ENCODE measurements around the gene NSUN4. TPM values are rescaled to one million over a fixed set of nuclear protein-coding genes. Genes with fewer than 3 reads are reported as not detected.

Gene NSUN4
- total RNA-seq, 1 donor from 2014 or later: 16.9 TPM

GRCh38 chr1:46306159-46306530 is 34.5 kb upstream of the NSUN4 start:
- H3K36me3 Mint-ChIP-seq (ENCODE audit: low read depth, unreplicated experiment): peaks cover 3% of the 10 kb centered on the region
- peaks cover 47% of the 10 kb centered on the region for H4K20me1 ChIP-seq (ENCODE audit: insufficient read depth, low read length)

GRCh38 chr1:46309401-46310159 is 31.0 kb upstream of the NSUN4 start:
- Histone ChIP-seq H3K27ac (ENCODE audit: low read depth, low read length) (no peak overlapping the region), H3K27me3 (ENCODE audit: insufficient read depth, low read length) (no peaks in the 10 kb centered on the region), H3K9ac (ENCODE audit: low read length) (no peak overlapping the region), H3K4me2 (ENCODE audit: low read length) (no peak overlapping the region), H3K79me2 (ENCODE audit: insufficient read depth, low read length) (peaks cover 59% of the 10 kb centered on the region), H3K9me3 (ENCODE audit: insufficient read depth, low read depth, low read length) (no peaks in the 10 kb centered on the region), H3K4me1 (ENCODE audit: insufficient read depth, low read length) (peaks cover 11% of the 10 kb centered on the region), H4K20me1 (ENCODE audit: insufficient read depth, low read length) (peaks cover 43% of the 10 kb centered on the region), H2AFZ (ENCODE audit: low read depth, low read length) (no peak overlapping the region), H3K36me3 (ENCODE audit: insufficient read depth, low read length) (peaks cover 33% of the 10 kb centered on the region), H3K4me3 (ENCODE audit: insufficient read depth, low read depth, low read length) (no peak overlapping the region)
- Mint-ChIP-seq H3K27ac (ENCODE audit: unreplicated experiment) (no peak overlapping the region), H3K4me3 (ENCODE audit: unreplicated experiment) (peak overlapping the region; percentile 15), H3K4me1 (ENCODE audit: low read depth, unreplicated experiment) (peaks cover 25% of the 10 kb centered on the region), H3K27me3 (ENCODE audit: low read depth, unreplicated experiment) (no peaks in the 10 kb centered on the region), H3K9me3 (ENCODE audit: unreplicated experiment) (no peaks in the 10 kb centered on the region), H3K36me3 (ENCODE audit: low read depth, unreplicated experiment) (peaks cover 3% of the 10 kb centered on the region)
- DNase-seq (ENCODE audit: low read depth) (no peak), FAIRE-seq (no peak)
- TF ChIP-seq CTCF (IDR thresholded peaks at IDR 0.05; ENCODE audit: insufficient read depth, low read depth, low read length) (no peak), EZH2 (IDR thresholded peaks at IDR 0.05; ENCODE audit: insufficient read depth, low read length) (no peak)

More at GRCh38 chr1:46306159-46306530, 34.5 kb upstream of the NSUN4 start:
- Mint-ChIP-seq H3K27ac (ENCODE audit: unreplicated experiment) (peak overlapping the region; percentile 26), H3K9me3 (ENCODE audit: unreplicated experiment) (no peaks in the 10 kb centered on the region), H3K4me3 (ENCODE audit: unreplicated experiment) (peak overlapping the region; percentile 67), H3K4me1 (ENCODE audit: low read depth, unreplicated experiment) (peaks cover 27% of the 10 kb centered on the region), H3K27me3 (ENCODE audit: low read depth, unreplicated experiment) (no peaks in the 10 kb centered on the region)
- FAIRE-seq: no peak
- H3K4me2 ChIP-seq (ENCODE audit: low read length): peak overlapping the region; percentile 21
- no peaks in the 10 kb centered on the region for H3K27me3 ChIP-seq (ENCODE audit: insufficient read depth, low read length)
- no peak for DNase-seq (ENCODE audit: low read depth)
- TF ChIP-seq EZH2 (IDR thresholded peaks at IDR 0.05; ENCODE audit: insufficient read depth, low read length) (no peak), CTCF (IDR thresholded peaks at IDR 0.05; ENCODE audit: insufficient read depth, low read depth, low read length) (no peak)
- no peak overlapping the region for H3K9ac ChIP-seq (ENCODE audit: low read length)
- peaks cover 90% of the 10 kb centered on the region for H3K79me2 ChIP-seq (ENCODE audit: insufficient read depth, low read length)
- H3K4me3 ChIP-seq (ENCODE audit: insufficient read depth, low read depth, low read length): no peak overlapping the region
- no peaks in the 10 kb centered on the region for H3K9me3 ChIP-seq (ENCODE audit: insufficient read depth, low read depth, low read length)
- H3K27ac ChIP-seq (ENCODE audit: low read depth, low read length): no peak overlapping the region
- H3K4me1 ChIP-seq (ENCODE audit: insufficient read depth, low read length): peaks cover 17% of the 10 kb centered on the region
- H2AFZ ChIP-seq (ENCODE audit: low read depth, low read length): no peak overlapping the region
- H3K36me3 ChIP-seq (ENCODE audit: insufficient read depth, low read length): peaks cover 13% of the 10 kb centered on the region

GRCh38 chr1:46310321-46310720 is 30.3 kb upstream of the NSUN4 start:
- FAIRE-seq (no peak), DNase-seq (ENCODE audit: low read depth) (no peak)
- Histone ChIP-seq H3K9me3 (ENCODE audit: insufficient read depth, low read depth, low read length) (no peaks in the 10 kb centered on the region), H3K4me3 (ENCODE audit: insufficient read depth, low read depth, low read length) (no peak overlapping the region), H3K27ac (ENCODE audit: low read depth, low read length) (no peak overlapping the region), H3K36me3 (ENCODE audit: insufficient read depth, low read length) (peaks cover 33% of the 10 kb centered on the region), H2AFZ (ENCODE audit: low read depth, low read length) (no peak overlapping the region), H3K4me1 (ENCODE audit: insufficient read depth, low read length) (peaks cover 3% of the 10 kb centered on the region), H3K4me2 (ENCODE audit: low read length) (no peak overlapping the region), H3K27me3 (ENCODE audit: insufficient read depth, low read length) (no peaks in the 10 kb centered on the region), H3K79me2 (ENCODE audit: insufficient read depth, low read length) (peaks cover 51% of the 10 kb centered on the region), H4K20me1 (ENCODE audit: insufficient read depth, low read length) (peaks cover 41% of the 10 kb centered on the region), H3K9ac (ENCODE audit: low read length) (no peak overlapping the region)
- Mint-ChIP-seq H3K4me3 (ENCODE audit: unreplicated experiment) (no peak overlapping the region), H3K4me1 (ENCODE audit: low read depth, unreplicated experiment) (peaks cover 23% of the 10 kb centered on the region), H3K9me3 (ENCODE audit: unreplicated experiment) (no peaks in the 10 kb centered on the region), H3K27ac (ENCODE audit: unreplicated experiment) (no peak overlapping the region), H3K27me3 (ENCODE audit: low read depth, unreplicated experiment) (no peaks in the 10 kb centered on the region), H3K36me3 (ENCODE audit: low read depth, unreplicated experiment) (peaks cover 6% of the 10 kb centered on the region)
- TF ChIP-seq EZH2 (IDR thresholded peaks at IDR 0.05; ENCODE audit: insufficient read depth, low read length) (no peak), CTCF (IDR thresholded peaks at IDR 0.05; ENCODE audit: insufficient read depth, low read depth, low read length) (no peak)
